CD4-positive, alpha-beta T cell treated with Interleukin-1 beta for 1 hour (primary cell): ENCODE measurements around the gene OTOA.
"Not testable (repeated sequence)": the region's sequence is repeated elsewhere in the genome, so short reads cannot be mapped to it uniquely, and the experiment has no call there.

Experiments
- DNase-seq, 2 donors: peaks; one replicate each; pipeline ENCODE4 v3.0.0-alpha.2; 2020 to 2022

Gene OTOA

GRCh38 chr16:21727344-21727743 lies 63.6 kb downstream of the OTOA start:
- DNase-seq: no peak

GRCh38 chr16:21731233-21731632 lies 67.5 kb downstream of the OTOA start:
- not testable (repeated sequence) for DNase-seq

- DNase-seq: not testable (repeated sequence)
Observed at GRCh38 chr16:21740637-21741036, 76.9 kb downstream of the OTOA start.

GRCh38 chr16:21756192-21757079 lies 92.7 kb downstream of the OTOA start:
- not testable (repeated sequence) for DNase-seq

GRCh38 chr16:21757080-21757671 lies 93.4 kb downstream of the OTOA start:
- DNase-seq: not testable (repeated sequence)

GRCh38 chr16:21768280-21768679 lies 104.5 kb downstream of the OTOA start:
- DNase-seq: not testable (repeated sequence)

- DNase-seq: not testable (repeated sequence)
Observed at GRCh38 chr16:21768810-21769209, 105.0 kb downstream of the OTOA start.

- not testable (repeated sequence) for DNase-seq
Observed at GRCh38 chr16:21769284-21769683, 105.5 kb downstream of the OTOA start.

GRCh38 chr16:21770584-21770983 lies 106.8 kb downstream of the OTOA start:
- DNase-seq: not testable (repeated sequence)

GRCh38 chr16:21772547-21773206 lies 108.9 kb downstream of the OTOA start:
- DNase-seq: not testable (repeated sequence)

- not testable (repeated sequence) for DNase-seq
Observed at GRCh38 chr16:21773207-21773553, 109.4 kb downstream of the OTOA start.

GRCh38 chr16:21780525-21780924 lies 116.8 kb downstream of the OTOA start:
- DNase-seq: not testable (repeated sequence)

GRCh38 chr16:21790506-21790905 lies 126.7 kb downstream of the OTOA start:
- peak in 1 of 2 donors; percentile 1 for DNase-seq

GRCh38 chr16:21793310-21793709 lies 129.5 kb downstream of the OTOA start:
- peak in 1 of 2 donors; percentile 13 for DNase-seq

- DNase-seq: not testable (repeated sequence)
Observed at GRCh38 chr16:21798601-21799000, 134.8 kb downstream of the OTOA start.

GRCh38 chr16:21801538-21802374 lies 138.0 kb downstream of the OTOA start:
- peak; percentile 16 to 51 for DNase-seq

- DNase-seq: not testable (repeated sequence)
Observed at GRCh38 chr16:21802375-21802663, 138.6 kb downstream of the OTOA start.
